Measurements from ENCODE around the gene LRCH1. TPM values are rescaled to one million over a fixed set of nuclear protein-coding genes. Genes with fewer than 3 reads are reported as not detected.
"Not testable (repeated sequence)": the region's sequence is repeated elsewhere in the genome, so short reads cannot be mapped to it uniquely, and the experiment has no call there.

The LRCH1 gene, protein sequence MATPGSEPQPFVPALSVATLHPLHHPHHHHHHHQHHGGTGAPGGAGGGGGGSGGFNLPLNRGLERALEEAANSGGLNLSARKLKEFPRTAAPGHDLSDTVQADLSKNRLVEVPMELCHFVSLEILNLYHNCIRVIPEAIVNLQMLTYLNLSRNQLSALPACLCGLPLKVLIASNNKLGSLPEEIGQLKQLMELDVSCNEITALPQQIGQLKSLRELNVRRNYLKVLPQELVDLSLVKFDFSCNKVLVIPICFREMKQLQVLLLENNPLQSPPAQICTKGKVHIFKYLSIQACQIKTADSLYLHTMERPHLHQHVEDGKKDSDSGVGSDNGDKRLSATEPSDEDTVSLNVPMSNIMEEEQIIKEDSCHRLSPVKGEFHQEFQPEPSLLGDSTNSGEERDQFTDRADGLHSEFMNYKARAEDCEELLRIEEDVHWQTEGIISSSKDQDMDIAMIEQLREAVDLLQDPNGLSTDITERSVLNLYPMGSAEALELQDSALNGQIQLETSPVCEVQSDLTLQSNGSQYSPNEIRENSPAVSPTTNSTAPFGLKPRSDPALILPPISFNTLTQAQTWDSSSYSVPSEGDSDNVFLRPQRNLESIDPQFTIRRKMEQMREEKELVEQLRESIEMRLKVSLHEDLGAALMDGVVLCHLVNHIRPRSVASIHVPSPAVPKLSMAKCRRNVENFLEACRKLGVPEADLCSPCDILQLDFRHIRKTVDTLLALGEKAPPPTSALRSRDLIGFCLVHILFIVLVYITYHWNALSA
- polyA plus RNA-seq (ENCODE audit: insufficient read length in 12 of 12) = 10 to 100 TPM in 11 of 12 donors, not detected in 1; 18.6 to 29.3 (median 22.8) TPM
- long read RNA-seq, donor 1, full-length matches to known transcripts = 1 of 6 reads
- long read RNA-seq, donor 1, partial matches to known transcripts = 5 of 6 reads
- long read RNA-seq, donor 1, other reads (novel, unspliced or antisense) = 0 of 6 reads
- long read RNA-seq, donor 2, full-length matches to known transcripts = 4 of 356 reads
- long read RNA-seq, donor 2, partial matches to known transcripts = 142 of 356 reads
- long read RNA-seq, donor 2, other reads (novel, unspliced or antisense) = 210 of 356 reads
- long read RNA-seq, donor 3, full-length matches to known transcripts = 1 of 1 reads
- long read RNA-seq, donor 3, partial matches to known transcripts = 0 of 1 reads
- long read RNA-seq, donor 3, other reads (novel, unspliced or antisense) = 0 of 1 reads
- long read RNA-seq, donor 4 = 0 reads
- long read RNA-seq, donor 5, full-length matches to known transcripts = 4 of 4 reads
- long read RNA-seq, donor 5, partial matches to known transcripts = 0 of 4 reads
- long read RNA-seq, donor 5, other reads (novel, unspliced or antisense) = 0 of 4 reads
- long read RNA-seq, donor 6, full-length matches to known transcripts = 2 of 2 reads
- long read RNA-seq, donor 6, partial matches to known transcripts = 0 of 2 reads
- long read RNA-seq, donor 6, other reads (novel, unspliced or antisense) = 0 of 2 reads
- long read RNA-seq, donor 7, full-length matches to known transcripts = 2 of 2 reads
- long read RNA-seq, donor 7, partial matches to known transcripts = 0 of 2 reads
- long read RNA-seq, donor 7, other reads (novel, unspliced or antisense) = 0 of 2 reads
- long read RNA-seq, donor 8, full-length matches to known transcripts = 2 of 2 reads
- long read RNA-seq, donor 8, partial matches to known transcripts = 0 of 2 reads
- long read RNA-seq, donor 8, other reads (novel, unspliced or antisense) = 0 of 2 reads
- long read RNA-seq, donor 9, full-length matches to known transcripts = 2 of 2 reads
- long read RNA-seq, donor 9, partial matches to known transcripts = 0 of 2 reads
- long read RNA-seq, donor 9, other reads (novel, unspliced or antisense) = 0 of 2 reads
- long read RNA-seq, donor 10 = 0 reads
- long read RNA-seq, donor 11, full-length matches to known transcripts = 2 of 7 reads
- long read RNA-seq, donor 11, partial matches to known transcripts = 5 of 7 reads
- long read RNA-seq, donor 11, other reads (novel, unspliced or antisense) = 0 of 7 reads

GRCh38 chr13:46552889-46553520 is at the start of gene LRCH1:
LRCH1 (plus strand) TSS chr13:46553170; CDS start chr13:46553397, 227 bp downstream.
- peak; percentile 87 for DNase-seq

DNA sequence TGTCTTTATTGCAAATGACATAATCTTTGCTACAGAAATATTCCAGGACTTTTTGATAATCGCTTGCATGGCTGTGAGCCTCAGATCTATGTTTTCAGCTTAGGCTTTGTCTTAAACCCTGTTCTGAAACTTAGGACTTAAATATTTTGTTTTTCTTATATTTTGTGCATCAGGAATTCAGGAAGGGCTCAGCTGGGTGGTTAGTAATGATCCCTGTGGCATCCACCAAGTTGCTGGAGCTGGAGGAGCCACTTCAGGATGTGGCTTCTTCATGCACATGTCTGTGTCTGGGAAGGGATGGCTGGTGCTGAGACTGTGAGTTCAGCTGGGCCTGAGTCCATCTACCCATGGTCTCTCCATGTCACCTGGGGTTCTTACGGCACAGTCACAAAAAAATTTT is 48.9 kb upstream of the LRCH1 start:
- no peak for DNase-seq

- DNase-seq = no peak
These were observed 45.0 kb upstream of the LRCH1 start for GRCh38 chr13:46507981-46508380.

DNA sequence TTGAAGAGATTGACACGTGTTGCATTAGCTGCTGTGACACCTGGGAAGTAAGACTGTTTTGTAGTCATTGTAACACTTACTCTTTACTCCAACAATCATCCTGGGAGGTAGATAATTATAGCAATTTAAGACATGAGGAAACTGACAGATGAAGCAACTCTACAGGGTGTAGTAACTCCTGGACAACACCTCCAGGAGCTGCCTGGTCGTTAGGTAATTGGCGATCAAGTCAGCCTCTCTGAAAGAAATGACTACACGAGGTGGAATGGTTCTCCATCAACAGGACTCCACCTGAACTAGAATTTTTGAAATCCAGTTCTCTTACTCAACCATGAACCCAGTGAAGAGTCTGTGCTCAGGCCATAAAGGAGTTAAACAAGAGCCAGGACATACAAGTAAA is 43.0 kb upstream of the LRCH1 start:
- DNase-seq = no peak

GRCh38 chr13:46515803-46516202 is 37.2 kb upstream of the LRCH1 start:
- DNase-seq = no peak

DNA sequence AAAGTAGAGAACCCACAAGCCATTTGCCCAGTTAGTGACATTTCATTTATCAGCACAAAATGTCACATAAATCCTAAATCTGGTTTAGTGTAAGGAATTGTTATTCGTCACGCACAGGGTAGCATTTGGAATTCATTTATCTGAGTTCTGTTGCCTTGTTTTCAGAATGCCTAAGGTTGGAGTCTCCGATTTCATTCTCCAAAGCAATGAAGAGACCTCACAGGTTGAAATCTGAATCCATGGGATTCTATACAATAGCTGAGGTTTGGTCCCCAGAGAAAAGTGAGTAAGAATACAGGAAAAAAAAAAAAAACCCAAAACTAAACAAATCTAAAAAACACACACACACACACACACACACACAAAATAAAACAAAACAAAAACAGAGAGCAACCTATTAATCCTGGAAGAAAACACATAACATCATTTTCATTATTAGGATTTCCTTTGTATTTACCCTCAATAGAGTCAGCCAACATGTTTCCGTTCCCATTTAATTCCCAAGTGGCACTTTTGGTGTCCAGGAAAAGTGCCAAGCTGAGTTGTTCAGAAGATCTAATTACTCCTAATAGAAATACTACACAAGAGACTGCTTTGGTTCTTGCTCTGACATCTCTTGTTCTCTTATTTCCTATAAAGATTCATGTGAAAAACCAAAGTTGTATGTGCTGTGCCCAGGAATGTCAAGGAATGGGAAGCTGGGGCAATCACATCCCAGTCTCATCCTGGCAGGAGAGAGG is 36.2 kb upstream of the LRCH1 start:
- DNase-seq = no peak

DNA sequence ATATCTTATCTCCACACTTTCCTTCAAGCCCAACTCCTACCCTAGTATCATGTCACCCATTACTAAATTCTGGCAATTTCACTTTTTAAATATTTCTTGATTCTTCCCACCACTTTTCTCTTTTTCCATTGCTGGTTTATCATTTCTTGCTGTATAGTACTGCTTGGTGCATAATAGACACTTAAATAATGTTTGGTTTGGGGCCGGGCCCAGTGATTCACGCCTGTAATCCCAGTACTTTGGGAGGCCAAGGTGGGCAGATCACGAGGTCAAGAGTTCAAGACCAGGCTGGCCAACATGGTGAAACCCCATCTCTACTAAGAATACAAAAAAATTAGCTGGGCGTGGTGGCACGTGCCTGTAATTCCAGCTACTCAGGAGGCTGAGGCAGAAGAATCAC is 35.2 kb upstream of the LRCH1 start:
- not testable (repeated sequence) for DNase-seq

GRCh38 chr13:46519182-46519581 is 33.8 kb upstream of the LRCH1 start:
- no peak for DNase-seq

GRCh38 chr13:46520166-46520565 is 32.8 kb upstream of the LRCH1 start:
- DNase-seq = no peak

GRCh38 chr13:46521486-46521885 is 31.5 kb upstream of the LRCH1 start:
- no peak for DNase-seq

DNA sequence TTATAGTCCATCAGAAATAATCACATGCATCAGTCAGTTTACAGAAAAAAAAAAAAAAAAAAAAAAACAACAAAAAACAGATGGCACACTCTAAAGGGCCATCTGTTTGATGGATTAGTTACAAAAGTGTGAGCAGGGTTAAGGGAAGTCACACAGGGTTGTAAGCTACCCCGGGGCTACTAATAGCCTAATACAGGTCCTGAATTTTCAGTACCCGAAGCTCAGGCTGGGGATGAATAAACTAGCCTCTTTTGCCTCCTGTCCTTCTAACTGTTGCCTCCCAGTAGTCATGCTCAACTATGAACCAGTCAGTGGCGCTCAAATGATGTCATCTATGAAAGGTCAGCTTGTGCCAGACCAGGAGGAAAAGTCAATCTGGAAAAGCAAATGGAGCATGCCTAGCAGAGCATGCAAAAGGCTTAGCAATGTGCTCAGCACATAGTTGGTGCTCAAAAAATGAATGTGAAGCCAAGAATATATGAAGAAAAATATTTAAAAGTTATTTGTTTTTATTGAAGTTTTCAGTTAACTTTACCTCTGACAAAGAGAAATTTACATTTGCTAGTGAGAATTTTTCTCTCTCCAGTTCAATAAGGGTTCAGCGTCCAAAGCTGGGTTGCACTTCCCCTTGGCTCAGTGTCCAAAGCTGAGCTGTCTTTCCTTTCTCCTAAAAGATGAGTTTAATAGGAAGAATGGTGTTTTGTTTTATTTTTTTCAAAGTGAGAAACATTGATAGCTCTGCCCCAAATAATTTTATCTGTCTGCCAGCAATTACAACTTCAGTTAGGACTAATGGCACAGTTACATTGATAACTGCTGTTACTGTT is 30.8 kb upstream of the LRCH1 start:
- DNase-seq = peak; percentile 43

GRCh38 chr13:46522748-46523030 is 30.3 kb upstream of the LRCH1 start:
- DNase-seq = peak; percentile 7

DNA sequence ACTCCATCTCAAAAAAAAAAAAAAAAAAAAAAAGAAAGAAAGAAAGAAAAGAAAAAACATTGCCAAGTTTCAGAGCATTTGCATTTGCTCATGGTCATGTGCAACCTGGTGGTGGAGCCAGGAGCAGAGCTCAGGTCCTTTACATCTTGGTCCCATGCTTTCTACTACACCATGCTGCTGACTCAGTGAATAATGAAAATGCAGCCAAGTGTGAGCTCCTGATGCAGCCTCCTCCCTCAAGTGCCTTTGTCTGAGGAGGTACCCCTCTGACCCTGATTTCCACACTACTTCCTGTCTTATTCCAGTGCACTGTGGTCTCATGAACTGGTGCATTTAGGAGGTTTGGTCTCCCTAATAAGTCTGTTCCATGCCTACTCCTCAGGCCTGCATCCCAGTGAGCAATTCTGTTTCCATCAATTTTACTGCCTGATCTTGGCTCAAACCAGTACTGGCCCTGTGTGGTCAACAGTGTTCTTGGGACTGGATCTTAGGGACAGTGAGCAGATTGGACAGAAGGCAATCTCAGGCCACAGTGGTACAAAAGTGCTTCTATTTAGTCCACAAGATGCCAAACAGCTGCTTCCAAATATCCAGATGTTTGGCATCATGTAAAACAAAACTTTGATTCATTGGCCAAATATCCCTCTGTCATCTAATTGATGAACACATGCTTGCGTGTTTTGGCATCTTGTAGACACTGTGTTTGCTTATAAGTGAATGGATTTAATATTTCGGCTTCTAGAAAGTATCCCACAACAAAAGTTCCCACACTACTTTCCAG is 28.8 kb upstream of the LRCH1 start:
- peak; percentile 46 for DNase-seq

- no peak for DNase-seq
These were observed 26.8 kb upstream of the LRCH1 start for GRCh38 chr13:46526100-46526735.

DNA sequence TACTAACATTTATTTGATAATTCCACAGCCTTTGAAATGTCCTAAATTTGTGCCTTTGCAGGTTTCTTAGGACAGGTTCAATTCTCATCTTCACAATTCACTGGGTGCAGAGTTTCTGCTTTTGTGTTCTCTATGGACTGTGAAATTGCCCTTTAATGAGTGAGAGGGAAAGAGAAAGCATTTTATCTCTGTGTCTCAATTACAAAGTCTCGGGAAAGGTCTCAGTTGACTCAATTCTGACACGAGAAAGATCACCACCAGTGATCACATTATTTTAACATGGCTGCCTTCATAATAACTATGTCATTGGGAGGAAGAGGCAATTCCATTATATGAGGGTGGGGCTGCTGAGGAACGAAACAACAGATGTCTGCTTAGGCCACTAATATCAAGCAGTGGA is 26.2 kb upstream of the LRCH1 start:
- DNase-seq = no peak

DNA sequence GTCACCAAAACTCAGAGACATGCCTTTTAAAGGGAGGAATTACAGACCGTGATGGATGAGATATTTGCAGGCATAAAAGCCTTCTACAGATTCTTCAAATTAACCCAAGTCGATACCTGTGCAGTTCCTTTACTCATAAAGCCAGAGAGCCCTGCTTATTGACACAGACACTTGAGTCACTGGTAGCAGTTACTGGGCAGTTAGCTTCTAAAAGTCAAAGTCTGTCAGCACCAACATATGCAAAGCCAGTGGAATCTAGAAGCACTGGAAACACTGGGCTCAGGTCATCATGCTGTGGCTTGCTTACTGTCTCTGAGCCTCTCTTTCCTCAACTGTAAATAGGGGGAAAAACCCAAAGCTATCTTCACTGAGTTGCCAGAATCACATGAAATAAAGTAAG is 25.7 kb upstream of the LRCH1 start:
- DNase-seq = no peak

Data from muscle of arm (tissue), 14 donors.